Measurements from ENCODE around the gene CPT2.
"Not testable (repeated sequence)": the region's sequence is repeated elsewhere in the genome, so short reads cannot be mapped to it uniquely, and the experiment has no call there.

CPT2 gene

GRCh38 chr1:53182716-53183094 is 13.9 kb upstream of the CPT2 start:
- DNase-seq = no peak

- no peak for DNase-seq
Measured at GRCh38 chr1:53183095-53183990, 13.3 kb upstream of the CPT2 start.

DNA sequence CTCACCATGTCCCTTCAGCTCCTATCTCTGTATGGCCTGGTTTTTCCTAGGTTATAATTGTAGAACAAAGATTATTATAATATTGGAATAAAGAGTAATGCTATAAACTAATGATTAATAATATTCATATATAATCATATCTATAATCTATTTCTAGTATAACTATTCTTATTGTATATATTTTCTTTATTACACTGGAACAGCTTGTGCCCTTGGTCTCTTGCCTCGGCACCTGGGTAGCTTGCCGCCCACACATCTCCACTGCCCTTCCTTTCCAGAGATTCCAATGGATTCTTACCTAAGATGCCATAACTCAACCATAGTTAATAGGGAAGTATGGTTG is 10.7 kb upstream of the CPT2 start:
- DNase-seq = not testable (repeated sequence)

GRCh38 chr1:53186533-53186932 is 10.1 kb upstream of the CPT2 start:
- DNase-seq = no peak

DNA sequence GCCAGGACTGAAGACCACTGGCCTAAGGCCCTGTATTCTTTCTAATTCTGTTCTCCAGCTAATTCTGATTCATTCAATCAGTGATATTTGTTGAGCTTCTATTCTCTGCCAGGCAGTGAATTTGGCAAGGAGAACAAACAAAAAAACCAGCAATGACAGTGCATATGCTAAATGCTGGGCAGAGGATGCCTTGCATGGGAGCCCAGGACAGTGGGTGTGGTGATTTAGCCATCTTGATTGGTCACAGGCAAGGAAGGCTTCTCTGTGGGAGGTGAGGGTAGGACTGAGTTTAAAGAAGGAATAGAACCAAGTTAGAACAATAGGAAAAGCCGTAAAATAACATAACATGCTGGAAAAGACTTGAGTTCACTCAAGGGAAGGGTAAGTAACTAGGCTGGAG is 9.2 kb upstream of the CPT2 start:
- DNase-seq = no peak

GRCh38 chr1:53188099-53188498 is 8.5 kb upstream of the CPT2 start:
- no peak for DNase-seq

DNA sequence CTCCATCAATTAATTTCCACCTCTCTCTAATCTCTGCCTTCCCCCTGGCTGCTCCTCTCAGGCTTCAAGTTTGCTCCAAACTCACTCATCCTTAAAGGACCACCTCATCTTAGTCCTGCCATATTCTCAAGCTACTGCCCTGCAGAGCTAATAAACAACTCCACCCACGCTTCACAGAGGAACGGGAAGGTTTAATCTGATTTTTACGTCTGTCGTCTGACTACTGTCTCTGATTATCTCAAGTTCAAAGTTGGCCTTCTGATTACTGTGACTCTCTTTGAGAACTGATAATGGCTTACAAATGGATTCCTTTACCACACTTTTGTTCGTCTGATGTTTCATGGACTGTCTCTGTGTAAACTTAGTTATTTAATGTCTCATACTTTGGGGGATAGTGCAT is 7.6 kb upstream of the CPT2 start:
- no peak for DNase-seq

- DNase-seq = no peak
Measured at GRCh38 chr1:53190210-53190611, 6.4 kb upstream of the CPT2 start.

GRCh38 chr1:53195246-53196016 is 1.2 kb upstream of the CPT2 start:
- no peak for DNase-seq

DNA sequence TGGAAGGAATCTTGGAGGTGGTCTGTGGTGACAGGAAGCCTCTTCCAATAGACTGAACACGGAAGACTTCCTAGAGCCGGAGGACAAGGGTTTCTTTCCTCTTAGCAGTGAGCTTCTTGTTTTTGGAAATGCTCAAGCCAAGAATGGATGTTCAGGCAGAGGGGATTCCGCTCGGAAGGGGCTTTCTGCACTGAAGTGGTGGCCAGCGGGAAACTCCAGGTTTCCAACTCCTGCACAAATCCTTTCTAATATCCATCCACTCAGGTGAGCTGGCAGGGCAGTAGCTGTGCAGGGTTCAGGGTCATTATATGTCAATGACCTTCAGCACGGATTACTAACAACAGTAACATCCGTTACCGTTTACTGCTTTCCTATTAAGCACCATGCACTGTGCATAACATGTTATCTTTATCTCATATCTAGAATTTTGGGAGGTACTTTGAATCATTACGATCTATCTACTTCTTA is 573 bp upstream of the CPT2 start:
- DNase-seq = no peak

DNA sequence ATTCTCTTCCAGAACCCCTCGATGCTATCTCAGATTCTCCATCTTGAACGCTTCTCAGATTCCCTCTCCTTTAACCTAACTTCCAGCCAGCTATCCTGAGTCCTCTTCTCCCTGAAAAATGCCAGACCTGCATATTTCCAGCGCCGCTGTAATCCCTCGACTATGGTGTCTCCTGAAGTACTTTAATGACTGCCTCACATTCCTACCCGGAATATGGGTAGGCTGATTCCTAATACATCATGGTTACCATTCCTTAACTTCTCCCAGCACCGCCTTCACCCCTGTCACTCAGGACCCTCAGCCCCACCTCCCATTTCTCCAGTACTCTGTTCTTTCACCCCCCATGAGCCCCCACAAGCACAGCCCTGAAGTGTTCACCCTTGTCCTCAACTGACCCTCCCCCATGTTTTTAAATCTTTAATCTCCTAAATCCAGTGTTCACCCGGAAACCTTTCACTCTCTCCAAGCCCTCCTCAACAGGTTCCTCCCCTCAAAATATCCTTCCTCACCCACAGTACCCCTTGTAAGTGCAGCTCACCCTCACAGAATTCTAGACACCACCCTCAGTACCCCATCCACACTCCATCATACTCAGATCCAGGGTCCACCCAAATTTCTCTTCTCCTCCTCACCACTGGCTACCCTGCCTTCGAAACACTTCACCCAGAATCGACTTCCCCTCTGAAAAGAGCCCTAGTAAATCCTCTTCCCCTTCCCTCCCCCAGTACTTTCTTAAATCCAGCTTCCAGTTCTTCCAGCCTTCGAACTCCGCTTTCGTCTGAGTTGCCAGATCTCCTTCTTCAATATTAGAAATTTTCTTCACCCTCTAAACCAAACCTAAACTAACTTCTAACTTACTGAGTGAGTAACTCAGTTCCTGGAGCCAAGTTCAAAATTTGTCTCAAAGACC is 922 bp downstream of the CPT2 start:
- no peak for DNase-seq

- DNase-seq = no peak
Measured at GRCh38 chr1:53198241-53198651, 1.6 kb downstream of the CPT2 start.

GRCh38 chr1:53203466-53203865 is 6.8 kb downstream of the CPT2 start:
- no peak for DNase-seq

GRCh38 chr1:53205496-53205895 is 8.9 kb downstream of the CPT2 start:
- DNase-seq = not testable (repeated sequence)

DNA sequence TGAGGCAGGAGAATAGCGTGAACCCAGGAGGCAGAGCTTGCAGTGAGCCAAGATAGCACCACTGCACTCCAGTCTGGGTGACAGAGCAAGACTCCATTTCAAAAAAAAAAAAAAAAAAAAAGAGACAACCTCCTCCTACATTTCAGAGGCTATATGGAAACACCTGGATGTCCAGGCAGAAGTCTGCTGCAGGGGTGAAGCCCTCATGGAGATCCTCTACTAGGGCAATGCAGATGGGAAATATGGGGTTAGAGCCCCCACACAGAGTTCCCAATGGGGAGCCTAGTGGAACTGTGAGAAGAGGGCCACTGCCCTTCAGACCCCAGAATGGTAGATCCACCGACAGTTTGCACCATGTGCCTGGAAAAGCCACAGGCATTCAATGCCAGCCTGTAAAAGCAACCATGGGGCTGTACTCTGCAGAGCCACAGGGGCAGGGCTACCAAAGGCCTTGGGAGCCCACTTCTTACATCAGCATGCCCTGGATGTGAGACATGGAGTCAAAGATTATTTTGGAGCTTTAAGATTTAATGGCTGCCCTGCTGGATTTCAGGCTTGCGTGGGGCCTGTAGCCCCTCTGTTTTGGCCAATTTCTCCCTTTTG is 9.6 kb downstream of the CPT2 start:
- DNase-seq = not testable (repeated sequence)

DNA sequence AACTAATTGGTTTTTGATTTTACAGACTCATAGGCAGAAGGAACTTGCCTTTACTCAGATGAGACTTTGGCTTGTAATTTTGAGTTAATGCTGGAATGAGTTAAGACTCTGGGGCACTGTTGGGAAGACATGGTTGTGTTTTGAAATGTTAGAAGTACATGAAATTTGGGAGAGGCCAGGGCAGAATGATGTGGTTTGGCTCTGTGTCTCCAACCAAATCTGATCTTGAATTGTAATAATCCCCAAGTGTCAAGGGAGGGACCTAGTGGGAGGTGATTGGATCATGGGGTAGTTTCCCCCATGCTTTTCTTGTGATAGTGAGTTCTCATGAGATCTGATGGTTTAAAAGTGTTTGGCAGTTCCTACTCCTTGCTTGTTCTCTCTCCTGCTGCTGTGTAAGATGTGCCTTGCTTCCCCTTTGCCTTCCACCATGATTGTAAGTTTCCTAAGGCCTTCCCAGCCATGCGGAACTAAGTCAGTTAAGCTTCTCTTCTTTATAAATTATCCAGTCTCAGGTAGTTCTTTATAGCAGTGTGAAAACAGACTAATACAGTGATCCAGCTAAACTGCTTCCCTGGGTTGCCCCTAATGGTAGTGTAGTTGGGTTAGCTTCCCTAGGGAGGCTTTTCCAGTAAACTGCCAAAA is 10.2 kb downstream of the CPT2 start:
- no peak for DNase-seq

GRCh38 chr1:53207726-53208125 is 11.1 kb downstream of the CPT2 start:
- DNase-seq = no peak

DNA sequence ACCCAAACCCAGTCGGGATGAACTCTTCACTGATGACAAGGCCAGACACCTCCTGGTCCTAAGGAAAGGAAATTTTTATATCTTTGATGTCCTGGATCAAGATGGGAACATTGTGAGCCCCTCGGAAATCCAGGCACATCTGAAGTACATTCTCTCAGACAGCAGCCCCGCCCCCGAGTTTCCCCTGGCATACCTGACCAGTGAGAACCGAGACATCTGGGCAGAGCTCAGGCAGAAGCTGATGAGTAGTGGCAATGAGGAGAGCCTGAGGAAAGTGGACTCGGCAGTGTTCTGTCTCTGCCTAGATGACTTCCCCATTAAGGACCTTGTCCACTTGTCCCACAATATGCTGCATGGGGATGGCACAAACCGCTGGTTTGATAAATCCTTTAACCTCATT is 13.7 kb downstream of the CPT2 start:
- DNase-seq = no peak

DNA sequence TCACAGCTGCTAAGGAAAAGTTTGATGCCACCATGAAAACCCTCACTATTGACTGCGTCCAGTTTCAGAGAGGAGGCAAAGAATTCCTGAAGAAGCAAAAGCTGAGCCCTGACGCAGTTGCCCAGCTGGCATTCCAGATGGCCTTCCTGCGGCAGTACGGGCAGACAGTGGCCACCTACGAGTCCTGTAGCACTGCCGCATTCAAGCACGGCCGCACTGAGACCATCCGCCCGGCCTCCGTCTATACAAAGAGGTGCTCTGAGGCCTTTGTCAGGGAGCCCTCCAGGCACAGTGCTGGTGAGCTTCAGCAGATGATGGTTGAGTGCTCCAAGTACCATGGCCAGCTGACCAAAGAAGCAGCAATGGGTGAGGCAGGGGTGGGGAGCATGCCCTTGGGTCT is 14.3 kb downstream of the CPT2 start:
- DNase-seq = no peak

- no peak for DNase-seq
Measured at GRCh38 chr1:53214376-53214940, 17.8 kb downstream of the CPT2 start.

GRCh38 chr1:53218201-53218600 is 21.6 kb downstream of the CPT2 start:
- DNase-seq = no peak

DNA sequence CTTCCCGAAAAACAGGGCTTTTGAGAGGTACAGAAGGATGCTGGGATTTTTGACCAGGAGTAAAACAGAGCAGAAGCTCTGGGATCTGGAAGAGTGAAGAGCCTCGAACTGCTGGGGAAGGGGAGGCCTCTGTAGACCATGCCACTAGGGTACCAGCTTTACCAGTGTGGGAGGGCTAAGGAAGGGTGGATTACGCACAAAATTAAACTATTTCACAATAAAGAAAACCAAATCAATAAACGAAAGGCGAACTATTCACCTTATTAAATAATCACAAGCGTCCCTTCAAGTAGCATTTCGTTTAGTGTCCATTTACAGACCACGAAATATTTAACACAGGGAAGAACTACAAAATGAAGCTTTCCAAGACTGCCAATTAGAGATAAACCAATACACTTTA is 23.1 kb downstream of the CPT2 start:
- DNase-seq = no peak

Measured in NCI-H510A (cell line).